IMR-90 (cell line): ENCODE results near the gene NRF1. TPM values are rescaled to one million over a fixed set of nuclear protein-coding genes. Genes with fewer than 3 reads are reported as not detected.

Experiments used
- ATAC-seq: fragments of 200-7000 bp; cut with Tn5 transposase; 2 replicates; pipeline ENCODE4 v1.9.1; 2020; ENCODE audit warnings: low read depth, mild to moderate bottlenecking, moderate library complexity
- BruUV-seq: library from RNA; stranded (reverse); fragments of 400-500 nt; replicated peaks from 2 replicates; lab custom pipeline; 2021; lab: Mats Ljungman, UMichigan
- CTCF ChIA-PET: fragments of 300-600 bp; formaldehyde crosslinking; extraction: SDS; loops from one replicate; lab custom pipeline; 2021; ENCODE audit warnings: antibody characterized with exemption; lab: Yijun Ruan, JAX
- POLR2A ChIA-PET: fragments of 300-600 bp; sonication (Branson Sonifier 250); formaldehyde crosslinking; loops from one replicate; lab custom pipeline; 2022; ENCODE audit warnings: antibody characterized with exemption; ENCODE audit not compliant: unreplicated experiment; lab: Charles Lee
- DNase-seq: peaks from one replicate; pipeline ENCODE4 v3.0.0; 2013
- H2AFZ ChIP-seq: replicated peaks from 2 replicates; pipeline ENCODE3; 2013; ENCODE audit warnings: low read length, mild to moderate bottlenecking; ENCODE audit not compliant: poor library complexity
- H2AK5ac ChIP-seq: 2 replicates; pipeline ENCODE4 v1.6.1; 2013; ENCODE audit warnings: low read depth, low read length, inconsistent platforms
- H2AK9ac ChIP-seq: replicated peaks from 2 replicates; pipeline ENCODE3; 2013; ENCODE audit warnings: mild to moderate bottlenecking, low read depth, low read length, moderate library complexity; ENCODE audit not compliant: poor library complexity
- H2BK120ac ChIP-seq: 2 replicates; pipeline ENCODE4 v1.6.1; 2013; ENCODE audit warnings: low read depth, low read length, inconsistent platforms
- H2BK15ac ChIP-seq: 3 replicates; pipeline ENCODE4 v1.6.1; 2013; ENCODE audit warnings: low read depth, low read length, inconsistent platforms
- H2BK20ac ChIP-seq: 2 replicates; pipeline ENCODE4 v1.6.1; 2013; ENCODE audit warnings: low read depth, mild to moderate bottlenecking, inconsistent platforms, low read length, moderate library complexity
- H2BK5ac ChIP-seq: 2 replicates; pipeline ENCODE4 v1.6.1; 2013; ENCODE audit warnings: mild to moderate bottlenecking, low read depth, low read length, inconsistent platforms; ENCODE audit not compliant: poor library complexity, severe bottlenecking
- H3K14ac ChIP-seq: replicated peaks from 2 replicates; pipeline ENCODE4 v1.6.1; 2013; ENCODE audit warnings: low read depth, low read length, inconsistent platforms
- H3K18ac ChIP-seq: 2 replicates; pipeline ENCODE4 v1.6.1; 2013; ENCODE audit warnings: low read depth, low read length, control low read depth
- H3K23ac ChIP-seq: 2 replicates; pipeline ENCODE4 v1.6.1; 2013; ENCODE audit warnings: low read depth, low read length, inconsistent platforms
- H3K27ac ChIP-seq: 2 replicates; pipeline ENCODE4 v1.5.1; 2013; ENCODE audit warnings: mild to moderate bottlenecking, control low read depth, low read length; ENCODE audit not compliant: insufficient read depth
- H3K27me3 ChIP-seq: 2 replicates; pipeline ENCODE4 v1.6.1; 2013; ENCODE audit warnings: low read length; ENCODE audit not compliant: control insufficient read depth, insufficient read depth
- H3K36me3 ChIP-seq: 2 replicates; pipeline ENCODE4 v1.6.1; 2013; ENCODE audit warnings: low read length, mixed read lengths; ENCODE audit not compliant: control insufficient read depth, insufficient read depth
- H3K4ac ChIP-seq: 2 replicates; pipeline ENCODE4 v1.6.1; 2013; ENCODE audit warnings: low read depth, low read length, inconsistent platforms
- H3K4me1 ChIP-seq: 2 replicates; pipeline ENCODE4 v1.6.1; 2013; ENCODE audit warnings: low read length, mixed read lengths; ENCODE audit not compliant: control insufficient read depth, insufficient read depth
- H3K4me2 ChIP-seq: 2 replicates; pipeline ENCODE4 v1.6.1; 2013; ENCODE audit warnings: low read depth, mild to moderate bottlenecking, control low read depth, low read length, moderate library complexity
- H3K4me3 ChIP-seq: 2 replicates; pipeline ENCODE4 v1.5.1; 2013; ENCODE audit warnings: low read depth, mild to moderate bottlenecking, control low read depth, low read length, moderate library complexity; ENCODE audit not compliant: insufficient read depth
- H3K56ac ChIP-seq: 2 replicates; pipeline ENCODE4 v1.6.1; 2013; ENCODE audit warnings: low read length, inconsistent platforms; ENCODE audit not compliant: insufficient read depth; ENCODE audit errors: extremely low read depth
- H3K79me1 ChIP-seq, 2 experiments: 2 replicates each; pipeline ENCODE4 v1.6.1; 2013; ENCODE audit warnings: low read length in 2 of 2, inconsistent platforms in 1 of 2, low read depth in 1 of 2
- H3K9ac ChIP-seq: 2 replicates; pipeline ENCODE4 v1.6.1; 2013; ENCODE audit warnings: low read depth, low read length, control low read depth
- H3K9me1 ChIP-seq: 2 replicates; pipeline ENCODE4 v1.6.1; 2013; ENCODE audit warnings: low read length, inconsistent platforms; ENCODE audit not compliant: insufficient read depth
- H3K9me3 ChIP-seq: 2 replicates; pipeline ENCODE4 v1.6.1; 2013; ENCODE audit warnings: low read length; ENCODE audit not compliant: control insufficient read depth, insufficient read depth
- H4K20me1 ChIP-seq: 2 replicates; pipeline ENCODE4 v1.6.1; 2013; ENCODE audit warnings: low read length, inconsistent platforms; ENCODE audit not compliant: insufficient read depth
- H4K5ac ChIP-seq: 2 replicates; pipeline ENCODE4 v1.6.1; 2013; ENCODE audit warnings: mild to moderate bottlenecking, low read depth, low read length, control low read depth
- H4K8ac ChIP-seq, 2 experiments: 2 replicates each; pipeline ENCODE4 v1.6.1; 2013; ENCODE audit warnings: low read depth in 2 of 2, low read length in 2 of 2, control low read depth in 1 of 2, inconsistent platforms in 1 of 2
- H4K91ac ChIP-seq: 2 replicates; pipeline ENCODE4 v1.6.1; 2013; ENCODE audit warnings: low read depth, low read length, inconsistent platforms; ENCODE audit not compliant: insufficient read depth
- BHLHE40 ChIP-seq: fragments of 150-350 bp; IDR thresholded peaks from 2 replicates; pipeline ENCODE4 v1.6.1; 2016; ENCODE audit warnings: mild to moderate bottlenecking, low read depth, low read length
- CEBPB ChIP-seq: IDR thresholded peaks from 2 replicates; pipeline ENCODE4 v1.6.1; 2012; ENCODE audit warnings: low read depth, low read length, improper control_type of control experiment
- CHD1 ChIP-seq: IDR thresholded peaks from 2 replicates; pipeline ENCODE4 v1.6.1; 2012; ENCODE audit warnings: low read depth, low read length, improper control_type of control experiment
- ELK1 ChIP-seq: fragments of 150-350 bp; IDR thresholded peaks from 2 replicates; pipeline ENCODE4 v1.6.1; 2016; ENCODE audit warnings: low read depth, mild to moderate bottlenecking, low read length, moderate library complexity, borderline replicate concordance
- MAZ ChIP-seq: IDR thresholded peaks from 2 replicates; pipeline ENCODE4 v1.6.1; 2012; ENCODE audit warnings: low read depth, mild to moderate bottlenecking, low read length, improper control_type of control experiment, moderate library complexity, borderline replicate concordance
- NFE2L2 ChIP-seq: fragments of 150-350 bp; IDR thresholded peaks from 2 replicates; pipeline ENCODE4 v1.6.1; 2016; ENCODE audit warnings: low read depth, mild to moderate bottlenecking, low read length
- RAD21 ChIP-seq: IDR thresholded peaks from 2 replicates; pipeline ENCODE4 v1.6.1; 2012; ENCODE audit warnings: low read length, improper control_type of control experiment
- WGBS, 2 experiments: methylation state at CpG; one replicate each; pipeline versions ENCODE4 v1.1.5 to v1.1.7; 2013; ENCODE audit warnings: missing lambda C conversion rate in 2 of 2; ENCODE audit not compliant: insufficient read length in 1 of 2; ENCODE audit errors: extremely low coverage in 2 of 2; 5-methylcytosine and 5-hydroxymethylcytosine counted together
- dilution Hi-C: fragments of 300-500 bp; cut with HindIII; formaldehyde crosslinking; loops from one replicate; pipeline ENCODE4 v1.14.3; 2018; ENCODE audit warnings: low sequenced_read_pairs; ENCODE audit not compliant: unreplicated experiment
- in situ Hi-C: fragments of 300-500 bp; cut with MboI; formaldehyde crosslinking; loops from 3 replicates; pipeline ENCODE4 v1.14.3; 2019; ENCODE audit warnings: low sequenced_read_pairs, inconsistent platforms, mixed read lengths
- intact Hi-C: fragments of 100-400 bp; cut with micrococcal nuclease; formaldehyde crosslinking; loops from 2 replicates; pipeline ENCODE4 v1.10.0; 2022
- polyA plus RNA-seq, 3 experiments: library from polyadenylated mRNA; depleted of rRNA; stranded (reverse); fragments of >200 nt; gene quantifications; 2 replicates each; pipeline ENCODE4 v1.2.3, GENCODE V29; 2012; ENCODE audit warnings: low replicate concordance in 1 of 3
- total RNA-seq: library from RNA; depleted of rRNA; stranded (reverse); fragments of >200 nt; gene quantifications from 2 replicates; pipeline ENCODE4 v1.2.3, GENCODE V29; 2012

The NRF1 gene
- total and polyA plus RNA-seq, 2 of the 4 experiments (the other 2 are of a cell fraction) = 11.4 to 15.8 TPM

DNA sequence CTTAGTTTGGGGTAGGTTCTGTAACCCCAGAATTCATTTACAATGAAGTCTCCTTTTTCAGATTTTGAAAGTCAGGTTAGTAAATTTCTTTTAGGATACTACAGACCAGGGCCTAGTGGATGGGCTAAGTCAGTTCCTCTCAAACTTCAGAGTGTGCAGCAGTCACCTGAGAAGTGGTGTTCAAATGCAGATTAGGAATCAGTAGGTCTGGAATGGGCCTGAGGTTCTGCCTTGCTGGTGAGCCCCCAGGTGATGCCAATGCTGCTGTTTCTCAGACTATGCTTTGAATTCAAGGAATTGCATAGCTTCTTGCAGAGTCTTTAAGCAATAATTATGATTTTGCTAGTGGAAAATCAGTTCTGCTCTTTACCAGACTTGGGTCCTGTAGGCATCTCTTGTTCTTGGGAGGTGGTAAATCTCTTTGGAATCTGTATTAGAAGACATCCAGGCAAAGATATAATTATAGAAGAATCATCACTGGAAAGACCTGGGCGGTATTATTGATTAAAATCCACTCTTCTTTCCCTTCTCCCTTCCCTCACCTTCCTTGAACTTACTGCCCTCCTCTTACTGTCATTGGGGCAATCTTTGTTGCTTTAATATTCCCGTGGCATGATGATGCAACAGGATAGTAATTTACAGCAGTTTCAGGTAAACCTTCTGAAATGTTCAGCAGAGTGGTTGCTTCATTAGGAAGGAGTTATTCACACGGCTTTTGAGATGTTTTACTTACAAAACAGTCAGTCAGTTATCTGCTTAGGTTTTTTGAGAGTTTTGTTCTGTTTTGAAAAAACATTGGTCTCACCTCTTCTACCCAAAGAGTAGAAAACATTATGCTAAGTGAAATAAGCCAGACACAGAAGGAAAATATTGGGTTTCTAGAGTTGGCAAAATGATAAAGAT is 87.2 kb downstream of the NRF1 start:
- H3K18ac ChIP-seq = no peak overlapping the region
- no peak overlapping the region for H2BK15ac ChIP-seq
- H3K4ac ChIP-seq = no peak overlapping the region
- ChIA-PET POLR2A (no interaction called here), CTCF (no interaction called here)
- no peak overlapping the region for H2AK9ac ChIP-seq
- H3K9me3 ChIP-seq = no peaks in the 10 kb centered on the region
- H4K5ac ChIP-seq = no peak overlapping the region
- WGBS, 2 experiments = no CpG with 5 or more reads among the region's 3 CpGs
- no TSS peak for BruUV-seq
- dilution Hi-C loops = no loop called here
- H3K27me3 ChIP-seq = no peaks in the 10 kb centered on the region
- H4K91ac ChIP-seq = no peak overlapping the region
- H3K79me1 ChIP-seq = peaks cover 0 to 6% of the 10 kb centered on the region in 2 experiments; a peak in 1 of 4 replicates
- H2AFZ ChIP-seq = no peak overlapping the region
- no peaks in the 10 kb centered on the region for H3K36me3 ChIP-seq
- intact Hi-C loops = no loop called here
- no peak for TF ChIP-seq MAZ
- no peak for TF ChIP-seq CHD1
- TF ChIP-seq RAD21 = no peak
- TF ChIP-seq NFE2L2 = no peak
- peak; percentile 52 for TF ChIP-seq CEBPB
- no peak for TF ChIP-seq BHLHE40
- TF ChIP-seq ELK1 = no peak
- no peak overlapping the region for H3K9ac ChIP-seq
- no peak overlapping the region for H2BK120ac ChIP-seq
- no peak overlapping the region for H3K4me3 ChIP-seq
- H2AK5ac ChIP-seq = no peak overlapping the region
- H3K4me2 ChIP-seq = no peak overlapping the region
- no peak for ATAC-seq
- H4K20me1 ChIP-seq = no peaks in the 10 kb centered on the region
- no peak overlapping the region for H3K27ac ChIP-seq
- no peak overlapping the region for H3K14ac ChIP-seq
- no peak overlapping the region for H2BK20ac ChIP-seq
- peaks cover 6% of the 10 kb centered on the region for H3K4me1 ChIP-seq
- no peak overlapping the region for H4K8ac ChIP-seq
- in situ Hi-C loops = no loop called here
- no peaks in the 10 kb centered on the region; the same call in 1 of the 2 replicates for H3K9me1 ChIP-seq
- no peak overlapping the region for H3K23ac ChIP-seq
- no peak overlapping the region for H2BK5ac ChIP-seq
- no peak overlapping the region for H3K56ac ChIP-seq
- no peak for DNase-seq
